Breast epithelium (tissue), 4 donors: ENCODE data around the gene POLE3. TPM values are rescaled to one million over a fixed set of nuclear protein-coding genes. Genes with fewer than 3 reads are reported as not detected.

ENCODE experiments used
- DNase-seq, 2 donors: peaks; one replicate each; pipeline ENCODE4 v3.0.0-alpha.2; 2019; ENCODE audit warnings: low spot score in 2 of 2
- H3K27ac ChIP-seq, 2 donors: fragments of 200-600 bp; sonication (generic) in 1 of 2; one replicate each; pipeline ENCODE4 v1.5.1; 2016 to 2019; ENCODE audit warnings: mild to moderate bottlenecking in 1 of 2
- H3K27me3 ChIP-seq, 2 donors: fragments of 200-600 bp; sonication (generic) in 1 of 2; one replicate each; pipeline versions ENCODE4 v1.5.1 to v1.6.0; 2017 to 2019; ENCODE audit warnings: control low read depth in 1 of 2, mild to moderate bottlenecking in 1 of 2
- H3K36me3 ChIP-seq: fragments of 200-600 bp; one replicate; pipeline ENCODE4 v1.5.1; 2019
- H3K4me1 ChIP-seq, 2 donors: fragments of 200-600 bp; sonication (generic); one replicate each; pipeline ENCODE4 v1.5.1; 2016 to 2019; ENCODE audit warnings: control low read depth in 1 of 2
- H3K4me3 ChIP-seq, 3 donors: fragments of 200-600 bp; sonication (generic); 1 replicate in 2 of 3; 2 replicates in 1 of 3; pipeline ENCODE4 v1.5.1; 2016 to 2019; ENCODE audit warnings: mild to moderate bottlenecking in 3 of 3, moderate library complexity in 2 of 3
- H3K9me3 ChIP-seq, 2 donors: fragments of 200-600 bp; sonication (generic) in 1 of 2; one replicate each; pipeline ENCODE4 v1.5.1; 2016 to 2019; ENCODE audit warnings: control low read depth in 1 of 2
- POLR2A ChIP-seq: fragments of 450-650 bp; IDR thresholded peaks from one replicate; pipeline ENCODE4 v1.6.1; 2016; ENCODE audit warnings: antibody characterized with exemption, mild to moderate bottlenecking, moderate library complexity
- POLR2AphosphoS5 ChIP-seq, 3 donors: sonication (generic); formaldehyde crosslinking; IDR thresholded peaks; one replicate each; pipeline ENCODE4 v1.6.1; 2017; ENCODE audit warnings: antibody characterized with exemption in 3 of 3
- intact Hi-C: fragments of 100-400 bp; cut with DNase I; formaldehyde crosslinking; loops from one replicate; pipeline ENCODE4 v1.15.1; 2023; ENCODE audit warnings: low total_unique reads
- total RNA-seq, 3 donors: library from RNA; depleted of rRNA; stranded (reverse); fragments of >200 nt; gene quantifications; one replicate each; pipeline ENCODE4 v1.1.0, GENCODE V29; 2016
- TF ChIP-seq, protein P1 (sequence below), 3 donors: fragments of 450-650 bp; IDR thresholded peaks; one replicate each; pipeline ENCODE4 v1.5.1; 2016 to 2017; ENCODE audit warnings: antibody characterized with exemption in 3 of 3, mild to moderate bottlenecking in 3 of 3, moderate library complexity in 3 of 3

POLE3 gene
- total RNA-seq, 3 donors from 2014 or later = 34.2 to 46.1 (median 35.1) TPM

DNA sequence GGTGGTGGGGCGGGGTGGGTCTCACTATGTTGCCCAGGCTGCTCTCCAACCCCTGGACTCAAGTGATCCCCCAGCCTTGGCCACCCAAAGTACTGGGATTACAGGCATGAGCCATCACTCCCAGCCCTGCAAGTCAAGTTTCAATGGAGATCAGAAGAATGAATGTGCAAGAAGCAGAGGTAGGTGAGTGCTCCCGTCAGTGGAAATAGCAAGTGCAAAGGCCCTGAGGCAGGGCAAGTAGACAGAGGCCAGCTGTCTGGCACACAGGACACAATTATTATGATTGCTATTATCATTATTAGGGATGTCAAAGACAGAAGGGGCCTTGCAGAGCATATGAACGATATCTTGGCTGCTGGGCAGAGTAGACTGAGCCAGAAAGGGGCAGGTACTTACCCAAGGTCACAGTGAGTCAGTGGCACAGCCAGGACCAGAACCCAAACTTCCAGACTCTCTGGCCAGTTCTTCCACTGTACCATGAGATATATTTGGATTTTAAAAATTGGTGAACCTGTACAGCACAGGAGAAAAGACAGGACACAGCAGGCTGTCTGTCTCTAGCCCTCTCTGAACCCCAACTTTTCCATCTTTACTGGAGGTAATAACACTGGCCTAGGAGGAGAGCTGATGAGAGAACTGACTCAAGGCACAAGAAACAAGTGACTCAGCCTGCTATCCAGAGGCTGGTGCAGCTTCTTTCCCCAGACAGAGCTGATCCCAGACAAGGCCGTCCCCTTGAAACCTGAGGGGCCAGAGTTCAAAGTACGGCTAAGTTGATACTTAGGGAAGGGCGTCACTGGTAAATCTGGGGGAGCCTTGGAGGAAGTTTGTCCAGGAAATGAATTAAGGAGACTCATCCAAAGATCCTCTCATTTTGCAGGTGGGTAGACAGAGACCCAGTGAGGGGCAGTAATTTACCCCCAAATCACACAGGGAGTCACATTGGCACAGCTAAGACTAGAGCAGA is 35.1 kb downstream of the POLE3 start:
- no peak for DNase-seq
- H3K27ac ChIP-seq = peak overlapping the region; percentile 46 to 90
- H3K9me3 ChIP-seq = no peaks in the 10 kb centered on the region
- no peaks in the 10 kb centered on the region for H3K27me3 ChIP-seq
- TF ChIP-seq, protein P1, sequence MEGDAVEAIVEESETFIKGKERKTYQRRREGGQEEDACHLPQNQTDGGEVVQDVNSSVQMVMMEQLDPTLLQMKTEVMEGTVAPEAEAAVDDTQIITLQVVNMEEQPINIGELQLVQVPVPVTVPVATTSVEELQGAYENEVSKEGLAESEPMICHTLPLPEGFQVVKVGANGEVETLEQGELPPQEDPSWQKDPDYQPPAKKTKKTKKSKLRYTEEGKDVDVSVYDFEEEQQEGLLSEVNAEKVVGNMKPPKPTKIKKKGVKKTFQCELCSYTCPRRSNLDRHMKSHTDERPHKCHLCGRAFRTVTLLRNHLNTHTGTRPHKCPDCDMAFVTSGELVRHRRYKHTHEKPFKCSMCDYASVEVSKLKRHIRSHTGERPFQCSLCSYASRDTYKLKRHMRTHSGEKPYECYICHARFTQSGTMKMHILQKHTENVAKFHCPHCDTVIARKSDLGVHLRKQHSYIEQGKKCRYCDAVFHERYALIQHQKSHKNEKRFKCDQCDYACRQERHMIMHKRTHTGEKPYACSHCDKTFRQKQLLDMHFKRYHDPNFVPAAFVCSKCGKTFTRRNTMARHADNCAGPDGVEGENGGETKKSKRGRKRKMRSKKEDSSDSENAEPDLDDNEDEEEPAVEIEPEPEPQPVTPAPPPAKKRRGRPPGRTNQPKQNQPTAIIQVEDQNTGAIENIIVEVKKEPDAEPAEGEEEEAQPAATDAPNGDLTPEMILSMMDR (IDR thresholded peaks at IDR 0.05) = no peak
- no peak for TF ChIP-seq POLR2AphosphoS5 (IDR thresholded peaks at IDR 0.05)
- no peak for TF ChIP-seq POLR2A
- H3K4me3 ChIP-seq = peak overlapping the region in 2 of 3 donors; percentile 83 to 96
- H3K36me3 ChIP-seq = peaks cover 7% of the 10 kb centered on the region
- intact Hi-C loops = no loop called here
- peaks cover 0 to 3% of the 10 kb centered on the region in 2 donors for H3K4me1 ChIP-seq

DNA sequence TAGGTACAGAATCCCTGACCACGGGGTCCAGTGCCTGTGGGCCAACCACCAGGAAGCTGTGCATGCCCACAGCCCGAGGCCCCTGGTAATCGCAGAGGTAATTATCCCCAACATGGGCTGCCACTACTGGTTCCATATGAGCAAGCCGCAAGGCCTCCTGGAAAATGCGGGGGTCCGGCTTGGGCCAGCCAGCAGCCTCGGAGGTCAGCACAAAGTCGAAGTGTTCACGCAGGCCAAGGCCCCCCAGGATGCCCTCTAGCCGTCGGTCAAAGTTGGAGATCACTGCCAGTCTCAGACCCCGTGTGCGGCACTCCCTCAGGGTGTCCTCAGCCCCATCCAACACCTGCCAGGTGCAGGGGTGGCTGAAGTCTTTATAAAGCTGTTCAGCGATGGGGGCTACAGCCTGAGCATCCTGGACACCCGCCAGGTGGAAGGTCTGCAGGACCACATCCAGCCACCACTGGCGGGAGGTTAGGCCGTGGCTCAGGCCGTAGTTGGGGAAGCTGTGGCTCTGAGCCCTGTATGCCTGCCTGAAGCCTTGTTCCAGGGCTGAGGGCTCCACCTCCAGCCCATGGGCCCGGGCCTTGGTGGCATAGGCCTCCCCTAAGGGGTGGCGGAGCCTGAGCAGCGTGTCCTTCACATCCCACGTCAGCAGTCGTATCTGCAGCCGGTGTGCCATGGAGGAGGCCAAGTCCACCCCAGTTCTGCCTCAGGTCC is 36.6 kb downstream of the POLE3 start:
- intact Hi-C loops = no loop called here
- Histone ChIP-seq H3K27ac (no peak overlapping the region), H3K4me1 (peaks cover 0 to 3% of the 10 kb centered on the region in 2 donors), H3K27me3 (no peaks in the 10 kb centered on the region), H3K4me3 (no peak overlapping the region), H3K36me3 (peaks cover 7% of the 10 kb centered on the region), H3K9me3 (no peaks in the 10 kb centered on the region)
- DNase-seq = no peak
- TF ChIP-seq POLR2AphosphoS5 (IDR thresholded peaks at IDR 0.05) (no peak), POLR2A (no peak)

DNA sequence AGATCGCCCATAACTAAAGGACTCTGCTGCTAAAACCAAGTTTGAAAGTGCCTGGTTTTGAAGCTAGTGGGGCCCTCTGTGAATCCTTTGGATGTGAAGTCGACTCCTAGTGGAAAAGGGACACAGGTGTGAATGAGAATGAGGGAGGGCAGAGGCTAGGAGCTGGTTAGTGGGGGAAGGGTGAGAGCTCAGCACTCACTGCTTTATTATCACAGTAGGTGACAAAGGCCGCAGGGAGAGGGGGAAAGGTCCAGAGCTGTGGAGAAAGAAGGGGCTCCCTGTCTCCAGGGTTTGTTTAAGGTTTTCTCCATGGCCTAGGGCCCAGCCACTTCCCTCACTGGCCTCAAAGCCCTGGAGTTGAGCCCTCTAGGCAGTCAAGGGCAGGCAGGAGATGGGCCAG is 37.2 kb downstream of the POLE3 start:
- intact Hi-C loops = no loop called here
- Histone ChIP-seq H3K4me1 (peaks cover 0 to 3% of the 10 kb centered on the region in 2 donors), H3K27me3 (no peaks in the 10 kb centered on the region), H3K36me3 (peaks cover 7% of the 10 kb centered on the region), H3K4me3 (no peak overlapping the region), H3K9me3 (no peaks in the 10 kb centered on the region), H3K27ac (no peak overlapping the region)
- DNase-seq = no peak
- TF ChIP-seq, protein P1 (IDR thresholded peaks at IDR 0.05) = no peak
- TF ChIP-seq POLR2A (no peak), POLR2AphosphoS5 (IDR thresholded peaks at IDR 0.05) (no peak)

DNA sequence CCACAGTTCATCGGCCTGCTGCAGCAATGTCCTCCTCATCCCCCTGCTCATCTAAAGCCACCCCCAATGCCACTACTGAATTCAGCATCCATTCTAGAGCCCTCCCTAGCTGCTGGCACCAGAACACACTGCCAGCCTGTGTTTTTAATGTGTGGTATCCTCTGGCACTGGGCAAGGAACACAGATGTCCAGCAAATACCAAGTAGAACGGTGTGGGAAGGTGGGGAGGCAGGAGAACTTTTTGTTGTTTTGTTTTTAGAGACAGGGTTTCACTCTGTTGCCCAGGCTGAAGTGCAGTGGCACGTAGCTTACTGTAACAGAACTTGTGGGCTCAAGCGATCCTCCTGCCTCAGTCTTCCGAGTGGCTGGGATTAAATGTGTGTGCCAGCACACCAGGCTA is 38.4 kb downstream of the POLE3 start:
- H3K27me3 ChIP-seq = no peaks in the 10 kb centered on the region
- no peaks in the 10 kb centered on the region for H3K9me3 ChIP-seq
- TF ChIP-seq, protein P1 (IDR thresholded peaks at IDR 0.05) = no peak
- no peak for TF ChIP-seq POLR2A
- TF ChIP-seq POLR2AphosphoS5 (IDR thresholded peaks at IDR 0.05) = no peak
- peaks cover 0 to 3% of the 10 kb centered on the region in 2 donors for H3K4me1 ChIP-seq
- H3K4me3 ChIP-seq = no peak overlapping the region
- peaks cover 7% of the 10 kb centered on the region for H3K36me3 ChIP-seq
- no peak for DNase-seq
- intact Hi-C loops = no loop called here
- peak overlapping the region; percentile 40 to 44 for H3K27ac ChIP-seq

DNA sequence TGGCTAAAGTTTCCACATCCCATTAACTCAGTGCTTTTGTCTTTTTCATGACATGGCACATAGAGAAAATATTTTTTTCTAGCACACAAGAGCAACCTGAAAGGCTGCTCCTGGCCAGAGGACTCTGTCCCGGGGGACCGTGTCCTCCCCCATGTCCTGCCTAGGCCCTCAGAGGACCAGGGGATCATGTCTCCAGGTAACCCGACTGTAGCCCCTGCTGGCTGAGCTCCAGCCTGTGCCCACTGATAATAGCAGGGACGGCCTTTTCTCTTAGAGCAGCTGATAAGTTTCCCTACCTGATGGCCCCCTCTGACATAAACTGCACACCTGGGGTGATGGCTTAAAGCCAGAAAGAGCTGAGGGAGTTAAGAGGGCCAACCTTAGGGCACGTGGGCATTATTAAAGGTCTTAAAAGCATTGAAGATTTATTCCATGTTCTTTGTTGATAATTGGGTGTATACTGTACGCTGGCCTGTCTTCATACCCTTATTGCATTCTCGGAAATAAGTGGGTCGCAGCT is 39.6 kb downstream of the POLE3 start:
- H3K4me1 ChIP-seq = peaks cover 0 to 3% of the 10 kb centered on the region in 2 donors
- no peak for TF ChIP-seq POLR2AphosphoS5 (IDR thresholded peaks at IDR 0.05)
- no peak overlapping the region for H3K4me3 ChIP-seq
- intact Hi-C loops = no loop called here
- no peaks in the 10 kb centered on the region for H3K27me3 ChIP-seq
- H3K36me3 ChIP-seq = peaks cover 7% of the 10 kb centered on the region
- DNase-seq = no peak
- H3K9me3 ChIP-seq = no peaks in the 10 kb centered on the region
- H3K27ac ChIP-seq = no peak overlapping the region

DNA sequence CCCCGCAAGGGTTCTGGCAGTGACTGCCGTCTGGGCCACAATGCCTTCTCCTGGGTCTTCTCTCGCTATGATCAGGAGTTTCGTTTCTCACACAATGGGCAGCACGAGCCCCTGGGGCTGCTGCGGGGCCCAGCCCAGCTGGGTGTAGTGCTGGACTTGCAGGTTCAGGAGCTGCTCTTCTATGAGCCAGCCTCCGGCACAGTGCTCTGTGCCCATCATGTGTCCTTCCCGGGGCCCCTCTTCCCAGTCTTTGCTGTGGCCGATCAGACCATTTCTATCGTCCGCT is 40.7 kb downstream of the POLE3 start:
- H3K27ac ChIP-seq = no peak overlapping the region
- no peaks in the 10 kb centered on the region for H3K9me3 ChIP-seq
- intact Hi-C loops = no loop called here
- TF ChIP-seq, protein P1 (IDR thresholded peaks at IDR 0.05) = no peak
- TF ChIP-seq POLR2A (no peak), POLR2AphosphoS5 (IDR thresholded peaks at IDR 0.05) (no peak)
- H3K4me3 ChIP-seq = no peak overlapping the region
- peaks cover 7% of the 10 kb centered on the region for H3K36me3 ChIP-seq
- H3K27me3 ChIP-seq = no peaks in the 10 kb centered on the region
- peaks cover 0 to 3% of the 10 kb centered on the region in 2 donors for H3K4me1 ChIP-seq
- DNase-seq = no peak
